IPS DF 19.7 (cell line): Measurements from ENCODE around the gene GALNS.

Source experiments
- DNase-seq: peaks from one replicate; pipeline ENCODE4 v3.0.0-alpha.2; 2013; ENCODE audit warnings: low read depth, low spot score

Gene GALNS

GRCh38 chr16:88856122-88856827 lies 472 bp downstream of the GALNS start:
- no peak for DNase-seq

- no peak for DNase-seq
These were observed 1.0 kb downstream of the GALNS start for GRCh38 chr16:88855736-88856121.

- no peak for DNase-seq
These were observed 1.6 kb downstream of the GALNS start for GRCh38 chr16:88855176-88855575.

- DNase-seq = no peak
These were observed 2.2 kb downstream of the GALNS start for GRCh38 chr16:88854306-88855111.

- DNase-seq = no peak
These were observed 3.3 kb downstream of the GALNS start for GRCh38 chr16:88853325-88853941.

- no peak for DNase-seq
These were observed 5.1 kb downstream of the GALNS start for GRCh38 chr16:88851616-88852015.

- DNase-seq = no peak
These were observed 6.1 kb downstream of the GALNS start for GRCh38 chr16:88850531-88851199.

GRCh38 chr16:88848557-88848956 lies 8.2 kb downstream of the GALNS start:
- DNase-seq = no peak

GRCh38 chr16:88847654-88848053 lies 9.1 kb downstream of the GALNS start:
- no peak for DNase-seq

GRCh38 chr16:88846088-88846487 lies 10.7 kb downstream of the GALNS start:
- no peak for DNase-seq

- no peak for DNase-seq
These were observed 12.2 kb downstream of the GALNS start for GRCh38 chr16:88844419-88845036.

GRCh38 chr16:88843256-88843655 lies 13.5 kb downstream of the GALNS start:
- no peak for DNase-seq

GRCh38 chr16:88842806-88843205 lies 13.9 kb downstream of the GALNS start:
- no peak for DNase-seq

GRCh38 chr16:88842308-88842756 lies 14.4 kb downstream of the GALNS start:
- DNase-seq = no peak

- DNase-seq = no peak
These were observed 15.0 kb downstream of the GALNS start for GRCh38 chr16:88841521-88842307.

- no peak for DNase-seq
These were observed 16.0 kb downstream of the GALNS start for GRCh38 chr16:88840600-88841215.

GRCh38 chr16:88839745-88840599 lies 16.8 kb downstream of the GALNS start:
- DNase-seq = no peak

GRCh38 chr16:88839026-88839529 lies 17.7 kb downstream of the GALNS start:
- no peak for DNase-seq

- no peak for DNase-seq
These were observed 18.2 kb downstream of the GALNS start for GRCh38 chr16:88838566-88838965.
